Endothelial cell of umbilical vein (primary cell): ENCODE measurements around the gene RCOR1. TPM values are rescaled to one million over a fixed set of nuclear protein-coding genes. Genes with fewer than 3 reads are reported as not detected.

Source experiments
- BruUV-seq: library from RNA; stranded (reverse); fragments of 400-500 nt; replicated peaks from 2 replicates; lab custom pipeline; 2021; lab: Mats Ljungman, UMichigan
- CTCF ChIA-PET: fragments of 300-600, 350-600 bp; sonication (Branson Sonifier 250); formaldehyde crosslinking; loops from one replicate; lab custom pipeline; 2021; ENCODE audit warnings: antibody characterized with exemption, inconsistent platforms; lab: Charles Lee
- POLR2A ChIA-PET: fragments of 300-600, 350-600 bp; sonication (Branson Sonifier 250); formaldehyde crosslinking; loops from one replicate; lab custom pipeline; 2021; ENCODE audit warnings: antibody characterized with exemption, inconsistent platforms; lab: Charles Lee
- DNase-seq: peaks from one replicate; pipeline ENCODE4 v3.0.0-alpha.2; 2011; ENCODE audit warnings: low read depth, low spot score
- FAIRE-seq: peaks from 2 replicates; lab custom pipeline; 2011; peaks lifted over from hg19 to GRCh38; lab: Jason Lieb, UNC
- H2AFZ ChIP-seq: 2 replicates; pipeline ENCODE4 v1.6.0; 2012; ENCODE audit warnings: low read depth, low read length, control low read depth, inconsistent platforms
- H3K27ac ChIP-seq: 2 replicates; pipeline ENCODE4 v1.5.1; 2011; ENCODE audit warnings: low read depth, mild to moderate bottlenecking, control low read depth, low read length, moderate library complexity; ENCODE audit not compliant: insufficient read depth
- H3K27me3 ChIP-seq, 2 experiments: 2 replicates each; pipeline versions ENCODE4 v1.6.0 to v1.6.1; 2011; ENCODE audit warnings: low read length in 2 of 2, mixed read lengths in 1 of 2; ENCODE audit not compliant: control insufficient read depth in 2 of 2, insufficient read depth in 2 of 2
- H3K36me3 ChIP-seq, 2 experiments: 2 replicates in 1 of 2; 3 replicates in 1 of 2; pipeline ENCODE4 v1.5.1; 2011; ENCODE audit warnings: low read length in 2 of 2, mild to moderate bottlenecking in 1 of 2, moderate library complexity in 1 of 2; ENCODE audit not compliant: control insufficient read depth in 2 of 2, insufficient read depth in 2 of 2; ENCODE audit errors: extremely low read depth in 1 of 2
- H3K4me1 ChIP-seq: 3 replicates; pipeline ENCODE4 v1.5.1; 2011; ENCODE audit warnings: mild to moderate bottlenecking, low read length; ENCODE audit not compliant: control insufficient read depth, insufficient read depth; ENCODE audit errors: extremely low read depth
- H3K4me2 ChIP-seq: 2 replicates; pipeline ENCODE4 v1.6.1; 2011; ENCODE audit warnings: low read length, control low read depth, mixed read lengths; ENCODE audit not compliant: insufficient read depth
- H3K4me3 ChIP-seq, 3 experiments: fragments of 200-600 bp in 1 of 3; sonication (generic), shearing (Covaris generic) in 1 of 3; replicated peaks in 1 of 3; 2 replicates each; pipeline ENCODE4 v1.5.1; 2011 to 2016; ENCODE audit warnings: control low read depth in 3 of 3, low read length in 3 of 3, mild to moderate bottlenecking in 2 of 3, inconsistent platforms in 1 of 3, low read depth in 1 of 3, moderate library complexity in 1 of 3; ENCODE audit not compliant: insufficient read depth in 1 of 3
- H3K79me2 ChIP-seq: 2 replicates; pipeline ENCODE4 v1.6.0; 2012; ENCODE audit warnings: low read length, inconsistent platforms; ENCODE audit not compliant: control insufficient read depth, insufficient read depth
- H3K9ac ChIP-seq: replicated peaks from 2 replicates; pipeline ENCODE3; 2011; ENCODE audit warnings: low read length, control low read depth; ENCODE audit not compliant: insufficient read depth; ENCODE audit errors: extremely low read depth
- H3K9me1 ChIP-seq: replicated peaks from 3 replicates; pipeline ENCODE4 v1.6.0; 2011; ENCODE audit warnings: mild to moderate bottlenecking, low read length; ENCODE audit not compliant: control insufficient read depth, insufficient read depth; ENCODE audit errors: extremely low read depth
- H3K9me3 ChIP-seq: replicated peaks from 2 replicates; pipeline ENCODE4 v1.5.1; 2012; ENCODE audit warnings: low read length, inconsistent platforms; ENCODE audit not compliant: control insufficient read depth, insufficient read depth
- H4K20me1 ChIP-seq: replicated peaks from 2 replicates; pipeline ENCODE3; 2011; ENCODE audit warnings: mild to moderate bottlenecking, low read length; ENCODE audit not compliant: control insufficient read depth, insufficient read depth; ENCODE audit errors: extremely low read depth
- EZH2 ChIP-seq: IDR thresholded peaks from 2 replicates; pipeline ENCODE4 v1.6.1; 2012; ENCODE audit warnings: borderline replicate concordance, low read depth, mild to moderate bottlenecking, moderate library complexity, low read length, inconsistent platforms; ENCODE audit not compliant: severe bottlenecking
- FOS ChIP-seq: IDR thresholded peaks from 2 replicates; pipeline ENCODE4 v1.6.1; 2011; ENCODE audit warnings: mild to moderate bottlenecking, low read length, moderate library complexity, borderline replicate concordance; ENCODE audit not compliant: insufficient read depth
- GATA2 ChIP-seq: IDR thresholded peaks from 2 replicates; pipeline ENCODE4 v1.7.0; 2011; ENCODE audit warnings: low read depth, mild to moderate bottlenecking, moderate library complexity, mixed read lengths, low read length; ENCODE audit not compliant: insufficient read length, insufficient read depth
- JUN ChIP-seq: IDR thresholded peaks from 2 replicates; pipeline ENCODE4 v1.6.1; 2011; ENCODE audit warnings: borderline replicate concordance, low read depth; ENCODE audit not compliant: insufficient read length, insufficient read depth
- MYC ChIP-seq: IDR thresholded peaks from one replicate; pipeline ENCODE4 v1.6.1; 2011; ENCODE audit warnings: mild to moderate bottlenecking, low read depth, low read length
- POLR2A ChIP-seq: IDR thresholded peaks from 2 replicates; pipeline ENCODE4 v1.6.1; 2012; ENCODE audit warnings: low read depth, mild to moderate bottlenecking, control low read depth, low read length
- POLR2AphosphoS5 ChIP-seq: IDR thresholded peaks from 2 replicates; pipeline ENCODE4 v1.6.1; 2012; ENCODE audit warnings: low read depth, mild to moderate bottlenecking, control low read depth, low read length, moderate library complexity; ENCODE audit not compliant: insufficient read depth
- dilution Hi-C: fragments of 300-500 bp; cut with MboI; formaldehyde crosslinking; loops from one replicate; pipeline ENCODE4 v1.15.0; 2019; ENCODE audit warnings: low sequenced_read_pairs; ENCODE audit not compliant: extremely low pct_ligation_motif_present
- intact Hi-C: fragments of 100-400 bp; cut with micrococcal nuclease; formaldehyde crosslinking; loops from one replicate; pipeline ENCODE4 v1.10.0; 2022
- polyA plus RNA-seq, 4 experiments: library from polyadenylated mRNA; depleted of rRNA in 3 of 4; stranded (reverse) in 3 of 4; unstranded in 1 of 4; fragments of >200 nt; gene quantifications; 2 replicates each; pipeline versions ENCODE4 v1.2.1 to v1.2.3, GENCODE V29; 2011 to 2012; ENCODE audit warnings: missing spikeins in 1 of 4
- total RNA-seq: library from RNA; stranded (reverse); gene quantifications from 2 replicates; pipeline ENCODE4 v1.2.3, GENCODE V29; 2021
- TF ChIP-seq, protein P1 (sequence below): IDR thresholded peaks from 2 replicates; pipeline ENCODE4 v1.6.1; 2011; ENCODE audit not compliant: insufficient read depth, insufficient read length
- TF ChIP-seq, protein P2 (sequence below), 2 donors: IDR thresholded peaks; 1 replicate in 1 of 2; 2 replicates in 1 of 2; pipeline ENCODE4 v1.5.1; 2011; ENCODE audit warnings: low read length in 2 of 2, mild to moderate bottlenecking in 2 of 2, moderate library complexity in 2 of 2, control low read depth in 1 of 2, inconsistent platforms in 1 of 2, low read depth in 1 of 2; ENCODE audit not compliant: insufficient read depth in 1 of 2; ENCODE audit errors: extremely low read depth in 1 of 2

The RCOR1 gene
- total and polyA plus RNA-seq, 2 donors (not counting 3 experiments of a cell fraction or from before 2014, with no cell fraction given): 15.6 to 32.2 TPM

DNA sequence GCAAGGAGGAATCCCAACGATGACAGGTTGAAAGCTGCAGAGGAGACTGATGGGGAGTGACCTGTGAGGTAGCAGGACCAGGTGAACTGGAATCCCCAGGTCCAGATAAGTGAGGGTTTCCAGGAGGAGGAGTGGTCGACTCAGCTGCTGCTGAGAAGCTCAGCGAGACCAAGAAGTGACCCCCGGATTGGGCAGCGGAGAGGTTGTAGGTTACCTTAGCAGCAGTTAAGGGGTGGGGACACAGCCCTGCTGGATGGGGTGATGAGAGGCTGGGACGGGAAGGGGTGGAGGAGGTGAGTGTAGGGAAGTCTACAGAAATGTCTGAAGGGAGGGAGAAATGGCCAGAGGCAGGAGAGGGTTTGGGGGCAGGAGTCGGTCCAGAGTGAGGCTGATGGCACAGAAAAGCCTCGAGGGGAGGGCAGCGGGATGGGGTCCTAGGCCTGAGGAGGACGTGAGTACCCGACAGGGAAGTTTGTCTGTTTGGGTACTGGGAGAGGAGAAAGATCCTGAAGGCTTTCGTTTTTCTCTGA, 2.6 kb upstream of the RCOR1 start:
- BruUV-seq: no TSS peak
- intact Hi-C loops: loop anchor here (5.0 kb wide), 2 partner anchors 48 to 187 kb away; partner anchors contain the start of gene TRAF3
- no peaks in the 10 kb centered on the region for H3K27me3 ChIP-seq
- DNase-seq (no peak), FAIRE-seq (no peak)
- no peak overlapping the region for H3K4me3 ChIP-seq
- TF ChIP-seq, protein P1, sequence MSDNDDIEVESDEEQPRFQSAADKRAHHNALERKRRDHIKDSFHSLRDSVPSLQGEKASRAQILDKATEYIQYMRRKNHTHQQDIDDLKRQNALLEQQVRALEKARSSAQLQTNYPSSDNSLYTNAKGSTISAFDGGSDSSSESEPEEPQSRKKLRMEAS: no peak
- TF ChIP-seq JUN (no peak), MYC (no peak), POLR2AphosphoS5 (no peak), FOS (no peak), POLR2A (no peak), GATA2 (no peak), EZH2 (no peak)
- TF ChIP-seq, protein P2, sequence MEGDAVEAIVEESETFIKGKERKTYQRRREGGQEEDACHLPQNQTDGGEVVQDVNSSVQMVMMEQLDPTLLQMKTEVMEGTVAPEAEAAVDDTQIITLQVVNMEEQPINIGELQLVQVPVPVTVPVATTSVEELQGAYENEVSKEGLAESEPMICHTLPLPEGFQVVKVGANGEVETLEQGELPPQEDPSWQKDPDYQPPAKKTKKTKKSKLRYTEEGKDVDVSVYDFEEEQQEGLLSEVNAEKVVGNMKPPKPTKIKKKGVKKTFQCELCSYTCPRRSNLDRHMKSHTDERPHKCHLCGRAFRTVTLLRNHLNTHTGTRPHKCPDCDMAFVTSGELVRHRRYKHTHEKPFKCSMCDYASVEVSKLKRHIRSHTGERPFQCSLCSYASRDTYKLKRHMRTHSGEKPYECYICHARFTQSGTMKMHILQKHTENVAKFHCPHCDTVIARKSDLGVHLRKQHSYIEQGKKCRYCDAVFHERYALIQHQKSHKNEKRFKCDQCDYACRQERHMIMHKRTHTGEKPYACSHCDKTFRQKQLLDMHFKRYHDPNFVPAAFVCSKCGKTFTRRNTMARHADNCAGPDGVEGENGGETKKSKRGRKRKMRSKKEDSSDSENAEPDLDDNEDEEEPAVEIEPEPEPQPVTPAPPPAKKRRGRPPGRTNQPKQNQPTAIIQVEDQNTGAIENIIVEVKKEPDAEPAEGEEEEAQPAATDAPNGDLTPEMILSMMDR (IDR thresholded peaks at IDR 0.05; ENCODE audit: extremely low read depth in 1 of 2, insufficient read depth in 1 of 2, low read depth in 1 of 2, low read length in 2 of 2): no peak
- dilution Hi-C loops: no loop called here
- ChIA-PET POLR2A (no interaction called here), CTCF (no interaction called here)
- H3K36me3 ChIP-seq: no peaks in the 10 kb centered on the region
- no peak overlapping the region for H3K27ac ChIP-seq
- no peak overlapping the region for H3K4me2 ChIP-seq
- no peak overlapping the region for H3K9ac ChIP-seq
- H3K79me2 ChIP-seq: peaks cover 18% of the 10 kb centered on the region
- H4K20me1 ChIP-seq: peaks cover 3% of the 10 kb centered on the region
- H3K9me1 ChIP-seq: no peaks in the 10 kb centered on the region
- H3K9me3 ChIP-seq: no peaks in the 10 kb centered on the region
- H2AFZ ChIP-seq: no peak overlapping the region
- H3K4me1 ChIP-seq: peaks cover 27% of the 10 kb centered on the region
